Activated CD8-positive, alpha-beta T cell treated with anti-CD3 and anti-CD28 coated beads for 36 hours (primary cell): ENCODE results near the gene EPB41L5. TPM values are rescaled to one million over a fixed set of nuclear protein-coding genes. Genes with fewer than 3 reads are reported as not detected.
A peak's percentile ranks its signal among the peaks of the same experiment; 100 is the strongest.

ENCODE experiments used
- ATAC-seq: fragments of 200-7000 bp; cut with Tn5 transposase; one replicate; pipeline ENCODE4 v1.10.0; 2021; ENCODE audit warnings: mild to moderate bottlenecking, moderate library complexity
- CTCF ChIA-PET: fragments of 350-600 bp; sonication (Branson Sonifier 250); formaldehyde crosslinking; loops from one replicate; lab custom pipeline; 2021; ENCODE audit warnings: antibody characterized with exemption; lab: Charles Lee
- POLR2A ChIA-PET: fragments of 350-600 bp; sonication (Branson Sonifier 250); formaldehyde crosslinking; loops from one replicate; lab custom pipeline; 2021; ENCODE audit warnings: antibody characterized with exemption; lab: Charles Lee
- DNase-seq: peaks from one replicate; pipeline ENCODE4 v3.0.0-alpha.2; 2020
- H3K27ac Mint-ChIP-seq: one replicate; pipeline ENCODE4 v1.8.0; 2021; ENCODE audit warnings: mild to moderate bottlenecking, mixed read lengths
- H3K27me3 Mint-ChIP-seq: one replicate; pipeline ENCODE4 v1.8.0; 2021; ENCODE audit warnings: mixed read lengths
- H3K36me3 Mint-ChIP-seq: one replicate; pipeline ENCODE4 v1.8.0; 2021; ENCODE audit warnings: low read depth, mixed read lengths
- H3K4me1 Mint-ChIP-seq: one replicate; pipeline ENCODE4 v1.8.0; 2021; ENCODE audit warnings: low read depth, mixed read lengths
- H3K4me3 Mint-ChIP-seq: one replicate; pipeline ENCODE4 v1.8.0; 2021; ENCODE audit warnings: mild to moderate bottlenecking, moderate library complexity, mixed read lengths
- H3K9me3 Mint-ChIP-seq: one replicate; pipeline ENCODE4 v1.8.0; 2021; ENCODE audit warnings: mixed read lengths
- CTCF ChIP-seq: fragments of 200-600 bp; IDR thresholded peaks from one replicate; pipeline ENCODE4 v1.8.0; 2022; ENCODE audit warnings: antibody characterized with exemption, mild to moderate bottlenecking
- intact Hi-C: fragments of 100-400 bp; cut with micrococcal nuclease; formaldehyde crosslinking; loops from one replicate; pipeline ENCODE4 v1.10.0; 2022
- total RNA-seq, 2 experiments: library from RNA; stranded (reverse); gene quantifications; one replicate each; pipeline ENCODE4 v1.2.3, GENCODE V29; 2021

Gene EPB41L5
- total RNA-seq, 2 experiments from 2014 or later = 3.9 TPM

DNA sequence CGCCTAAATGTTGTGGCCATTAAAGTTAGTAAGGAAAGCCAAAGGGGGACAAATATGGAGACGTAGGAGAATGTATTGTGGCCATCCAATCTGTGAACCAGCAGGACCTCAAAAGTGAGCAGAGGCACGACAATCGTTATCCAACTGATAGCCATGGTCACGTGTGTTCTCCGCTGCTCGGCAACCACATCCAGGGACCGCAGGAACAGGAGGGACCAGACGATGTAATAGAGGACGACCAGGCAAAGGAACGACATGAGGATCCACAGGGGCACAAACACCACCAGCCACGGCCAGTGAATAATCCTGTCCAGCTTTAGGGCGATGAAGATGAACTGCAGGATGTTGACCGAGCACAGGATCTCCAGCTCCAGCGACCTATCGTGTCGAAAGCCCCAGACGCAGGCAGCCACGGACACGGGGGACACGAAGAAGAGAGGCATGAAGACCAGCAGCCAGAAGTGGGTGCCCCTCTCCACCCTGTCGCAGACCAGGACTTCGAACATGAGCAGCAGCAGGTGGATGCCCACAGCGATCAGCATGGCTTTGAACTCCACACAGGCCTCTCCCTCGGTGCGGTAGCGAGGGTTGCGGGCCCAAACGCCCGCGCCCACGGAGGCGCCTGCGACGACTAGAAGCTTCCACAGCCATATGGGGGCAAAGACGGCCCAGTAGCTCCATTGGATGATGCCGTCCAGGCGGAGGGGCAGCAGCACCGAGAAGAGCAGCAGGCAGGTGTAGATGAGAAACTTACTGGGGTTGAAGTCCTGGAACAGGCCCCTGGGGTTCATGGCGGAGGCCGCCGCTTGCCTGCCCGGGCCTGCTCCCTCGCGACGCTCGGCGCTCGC lies 209.5 kb downstream of the EPB41L5 start:
- no peaks in the 10 kb centered on the region for H3K27me3 Mint-ChIP-seq
- peaks cover 51% of the 10 kb centered on the region for H3K36me3 Mint-ChIP-seq
- CTCF ChIA-PET = interaction anchor here (0.7 to 1.9 kb wide), 8 partner anchors 8 to 92 kb away, joined by 3 to 9 read pairs (median 4); no protein-coding TSS in a partner anchor
- ATAC-seq (no peak), DNase-seq (no peak)
- peaks cover 42% of the 10 kb centered on the region for H3K4me1 Mint-ChIP-seq
- peaks cover 21% of the 10 kb centered on the region for H3K9me3 Mint-ChIP-seq
- intact Hi-C loops = no loop called here
- TF ChIP-seq CTCF = no peak
- peak overlapping the region; percentile 76 for H3K4me3 Mint-ChIP-seq
- H3K27ac Mint-ChIP-seq = peak overlapping the region; percentile 88
- POLR2A ChIA-PET = interaction anchor here (0.7 to 2.4 kb wide), 5 partner anchors 10 to 209 kb away, joined by 3 to 21 read pairs (median 3); partner anchors contain the start of gene EPB41L5

DNA sequence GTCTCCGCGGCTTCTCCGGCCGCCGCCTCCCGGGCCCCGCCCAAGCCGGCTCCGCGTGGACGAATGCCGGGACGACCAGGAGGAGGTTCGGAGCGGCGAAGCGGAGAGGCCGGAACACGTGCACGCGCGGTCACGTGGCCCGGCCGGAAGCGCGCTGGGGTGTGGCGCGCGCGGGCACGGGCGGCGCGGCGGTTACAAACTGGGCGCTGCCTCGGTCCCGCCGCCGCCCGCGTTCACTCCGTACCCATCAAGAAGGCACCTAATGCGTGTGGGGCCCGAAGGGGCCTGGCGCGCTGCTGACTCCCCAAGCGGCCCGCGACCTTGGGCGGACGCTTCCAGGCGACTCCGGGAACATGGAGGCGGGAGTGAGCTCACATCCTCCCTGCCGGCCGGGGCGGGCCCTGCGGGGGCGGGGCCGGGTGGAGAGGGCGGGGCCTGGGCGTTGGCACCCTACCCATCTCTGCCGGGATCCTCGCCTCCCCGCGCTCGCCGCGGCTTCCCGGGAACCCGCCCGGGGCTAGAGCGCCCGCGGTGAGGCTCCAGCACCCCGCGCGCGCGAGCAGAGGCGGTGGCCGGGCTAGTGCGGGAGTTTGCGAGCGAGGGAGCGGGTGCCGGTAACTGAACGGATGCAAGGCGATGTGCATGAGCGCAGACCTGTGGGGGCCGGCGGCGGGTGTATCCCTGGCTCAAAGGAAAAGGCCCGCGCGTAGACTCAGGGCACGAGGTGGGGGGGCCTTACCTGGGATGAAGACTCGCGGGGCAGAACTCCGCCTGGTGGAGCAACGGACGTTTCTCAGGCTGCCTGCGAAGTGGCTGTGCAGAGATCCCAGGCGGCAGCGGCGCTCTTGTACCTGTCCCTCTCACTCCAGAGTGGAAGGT lies 210.4 kb downstream of the EPB41L5 start, which contains the start of gene TMEM185B:
TMEM185B (minus strand) TSS at position 367 of the 879 bp plus-strand sequence. CDS start 424 bp downstream, outside the sequence.
- H3K4me3 Mint-ChIP-seq = peak within 1 kb of the TSS; percentile 80
- ATAC-seq (peak; percentile 92), DNase-seq (peak; percentile 89)
- H3K4me1 Mint-ChIP-seq = peaks cover 51% of the 10 kb centered on the region
- no peak for TF ChIP-seq CTCF
- CTCF ChIA-PET = interaction anchor here (0.7 to 1.8 kb wide), 6 partner anchors 9 to 91 kb away, joined by 3 to 6 read pairs (median 3); no protein-coding TSS in a partner anchor
- no peaks in the 10 kb centered on the region for H3K27me3 Mint-ChIP-seq
- peaks cover 17% of the 10 kb centered on the region for H3K9me3 Mint-ChIP-seq
- H3K27ac Mint-ChIP-seq = peak within 1 kb of the TSS; percentile 90
- POLR2A ChIA-PET = interaction anchor here (1.0 to 2.4 kb wide), 4 partner anchors 9 to 210 kb away, joined by 3 to 21 read pairs (median 5); partner anchors contain the start of gene EPB41L5
- H3K36me3 Mint-ChIP-seq = peaks cover 43% of the 10 kb centered on the region
- intact Hi-C loops = no loop called here

DNA sequence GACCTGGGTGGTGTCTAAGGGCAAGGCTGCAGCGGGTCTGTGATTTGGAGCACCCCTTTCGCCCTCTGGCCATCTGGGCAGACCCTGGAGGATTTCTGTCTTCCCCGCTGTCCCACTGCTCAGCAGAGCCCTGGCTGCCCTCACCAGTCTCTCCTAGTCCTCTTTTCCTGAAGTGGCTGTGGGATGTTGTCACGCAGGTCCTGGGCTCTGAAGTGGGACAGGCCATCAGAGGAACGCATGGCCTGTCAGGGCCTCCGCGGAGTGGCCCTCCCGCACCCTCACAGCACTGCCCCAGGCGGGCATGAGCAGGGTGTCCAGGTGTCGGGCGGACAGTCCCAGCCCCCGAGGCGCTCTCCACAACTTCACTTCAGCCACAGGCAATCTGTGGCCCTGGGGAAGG lies 211.4 kb downstream of the EPB41L5 start:
- peaks cover 15% of the 10 kb centered on the region for H3K9me3 Mint-ChIP-seq
- H3K4me1 Mint-ChIP-seq = peaks cover 58% of the 10 kb centered on the region
- peak overlapping the region; percentile 87 for H3K27ac Mint-ChIP-seq
- TF ChIP-seq CTCF = no peak
- POLR2A ChIA-PET = interaction anchor here (1.5 kb wide), 1 partner anchor 16 kb away, joined by 3 read pairs; no protein-coding TSS in a partner anchor
- intact Hi-C loops = no loop called here
- no peaks in the 10 kb centered on the region for H3K27me3 Mint-ChIP-seq
- H3K4me3 Mint-ChIP-seq = peak overlapping the region; percentile 80
- ATAC-seq (no peak), DNase-seq (no peak)
- H3K36me3 Mint-ChIP-seq = peaks cover 34% of the 10 kb centered on the region
- CTCF ChIA-PET = interaction anchor here (1.4 to 1.7 kb wide), 3 partner anchors 9 to 88 kb away, joined by 3 to 7 read pairs (median 5); no protein-coding TSS in a partner anchor

DNA sequence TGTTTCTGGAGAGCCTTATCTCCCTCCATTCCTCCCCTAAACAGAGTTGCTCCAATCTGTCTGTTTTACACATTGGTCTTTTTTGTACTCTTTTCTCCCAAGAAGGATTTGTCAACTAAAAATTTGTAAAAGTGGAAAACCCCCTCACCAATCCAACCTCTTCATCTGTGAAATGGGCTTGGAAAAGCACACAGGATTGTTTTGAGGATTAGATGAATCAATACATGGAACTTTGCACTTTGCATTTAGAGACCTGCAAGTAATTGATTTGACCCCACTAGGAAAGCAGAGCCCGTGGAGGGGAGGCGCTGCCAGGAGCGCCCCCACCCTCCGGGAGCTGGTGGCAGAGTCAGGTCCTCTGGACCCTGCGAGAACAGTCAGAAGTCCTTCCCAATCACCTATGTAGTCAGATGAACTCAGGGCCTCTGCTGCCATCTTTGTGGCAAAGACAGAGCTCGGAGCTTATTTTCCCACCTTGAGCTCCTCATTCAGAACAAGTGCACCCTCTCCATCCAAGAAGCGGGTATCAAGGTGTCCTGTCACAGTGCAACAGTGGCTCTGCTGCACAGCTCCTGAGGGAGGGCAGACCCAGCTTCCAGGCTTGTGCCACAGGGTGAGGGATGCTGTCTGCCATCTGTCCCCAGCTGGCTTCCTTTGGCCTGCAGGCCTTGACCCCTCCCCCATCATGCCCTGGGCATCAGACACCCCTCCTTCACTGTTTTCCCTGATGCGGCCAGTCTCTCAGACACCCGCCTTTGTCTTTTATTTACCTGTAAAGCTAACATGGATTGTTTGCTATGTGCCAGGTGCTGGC lies 212.1 kb downstream of the EPB41L5 start:
- POLR2A ChIA-PET = interaction anchor here (0.9 to 1.5 kb wide), 3 partner anchors 15 to 468 kb away, joined by 3 read pairs; partner anchors contain the start of gene RALB

More for the DNA sequence above, 212.1 kb downstream of the EPB41L5 start:
- Mint-ChIP-seq H3K27me3 (no peaks in the 10 kb centered on the region), H3K4me1 (peaks cover 62% of the 10 kb centered on the region), H3K27ac (peak overlapping the region; percentile 87), H3K36me3 (peaks cover 28% of the 10 kb centered on the region), H3K9me3 (peaks cover 15% of the 10 kb centered on the region), H3K4me3 (peak overlapping the region; percentile 80)
- intact Hi-C loops = no loop called here
- CTCF ChIA-PET = interaction anchor here (1.3 to 1.7 kb wide), 3 partner anchors 8 to 88 kb away, joined by 4 to 7 read pairs (median 5); no protein-coding TSS in a partner anchor
- DNase-seq = no peak
- ATAC-seq = no peak
- no peak for TF ChIP-seq CTCF
